ENCODE data around the gene CYSTM1.

- TF ChIP-seq POLR2A (IDR thresholded peaks at IDR 0.05), result no peak
- TF ChIP-seq CTCF (IDR thresholded peaks at IDR 0.05), result no peak
Measured at GRCh38 chr5:140148508-140148907, 26.5 kb upstream of the CYSTM1 start.

Data from sigmoid colon (tissue), 3 donors.